H1 (cell line): Measurements from ENCODE around the gene TPPP. TPM values are rescaled to one million over a fixed set of nuclear protein-coding genes. Genes with fewer than 3 reads are reported as not detected.

ENCODE experiments used
- CTCF ChIA-PET: fragments of 300-600 bp; sonication (Branson Sonifier 250); formaldehyde crosslinking; loops from one replicate; lab custom pipeline; 2021; ENCODE audit not compliant: partially characterized antibody; lab: Charles Lee
- POLR2A ChIA-PET: fragments of 300-600 bp; sonication (Branson Sonifier 250); formaldehyde crosslinking; loops from one replicate; lab custom pipeline; 2021; ENCODE audit warnings: inconsistent platforms; ENCODE audit not compliant: partially characterized antibody; lab: Charles Lee
- DNase-seq, 2 experiments: peaks; one replicate each; pipeline versions ENCODE4 v3.0.0 to v3.0.0-alpha.2; 2010 to 2022; ENCODE audit warnings: low spot score in 2 of 2, low read depth in 1 of 2, mixed read lengths in 1 of 2
- FAIRE-seq: peaks from 2 replicates; lab custom pipeline; 2011; peaks lifted over from hg19 to GRCh38; lab: Jason Lieb, UNC
- H2AFZ ChIP-seq: 2 replicates; pipeline ENCODE4 v1.8.1; 2012; ENCODE audit warnings: low read length, inconsistent platforms
- H2AK5ac ChIP-seq: 2 replicates; pipeline ENCODE4 v1.6.1; 2013; ENCODE audit warnings: low read depth, low read length
- H2BK120ac ChIP-seq: replicated peaks from 2 replicates; pipeline ENCODE3; 2013; ENCODE audit warnings: low read depth, low read length, inconsistent platforms
- H2BK12ac ChIP-seq: 2 replicates; pipeline ENCODE4 v1.6.1; 2013; ENCODE audit warnings: low read depth, low read length
- H2BK15ac ChIP-seq: 2 replicates; pipeline ENCODE4 v1.6.1; 2013; ENCODE audit warnings: low read length
- H2BK20ac ChIP-seq: 2 replicates; pipeline ENCODE4 v1.6.1; 2013; ENCODE audit warnings: low read length
- H2BK5ac ChIP-seq: 2 replicates; pipeline ENCODE4 v1.6.1; 2013; ENCODE audit warnings: low read depth, low read length
- H3K14ac ChIP-seq: 2 replicates; pipeline ENCODE4 v1.6.1; 2013; ENCODE audit warnings: inconsistent platforms; ENCODE audit not compliant: insufficient read length
- H3K18ac ChIP-seq: 2 replicates; pipeline ENCODE4 v1.6.1; 2013; ENCODE audit warnings: low read length; ENCODE audit errors: extremely low read depth
- H3K23ac ChIP-seq: 2 replicates; pipeline ENCODE4 v1.6.1; 2013; ENCODE audit warnings: inconsistent platforms; ENCODE audit not compliant: insufficient read length
- H3K23me2 ChIP-seq: 2 replicates; pipeline ENCODE4 v1.6.1; 2013; ENCODE audit warnings: low read depth, low read length
- H3K27ac ChIP-seq: 2 replicates; pipeline ENCODE4 v1.6.1; 2011; ENCODE audit warnings: low read depth, low read length, inconsistent platforms
- H3K27me3 ChIP-seq, 4 experiments: replicated peaks in 1 of 4; 1 replicate in 1 of 4; 2 replicates in 3 of 4; pipeline versions ENCODE4 v1.6.1 to v1.8.1; 2011 to 2013; ENCODE audit warnings: low read length in 3 of 4, mild to moderate bottlenecking in 3 of 4, inconsistent platforms in 2 of 4, mixed read lengths in 2 of 4, moderate library complexity in 1 of 4; ENCODE audit not compliant: control insufficient read depth in 3 of 4, insufficient read depth in 3 of 4; ENCODE audit errors: extremely low read depth in 1 of 4
- H3K36me3 ChIP-seq, 4 experiments: 2 replicates each; pipeline versions ENCODE4 v1.6.1 to v1.8.1; 2011 to 2013; ENCODE audit warnings: mild to moderate bottlenecking in 4 of 4, low read length in 3 of 4, moderate library complexity in 2 of 4, control low read depth in 1 of 4, inconsistent platforms in 1 of 4; ENCODE audit not compliant: insufficient read depth in 4 of 4, control insufficient read depth in 2 of 4
- H3K4ac ChIP-seq: replicated peaks from 2 replicates; pipeline ENCODE3; 2013; ENCODE audit warnings: low read length, low read depth, mixed read lengths, inconsistent platforms; ENCODE audit not compliant: insufficient read length
- H3K4me1 ChIP-seq, 4 experiments: replicated peaks in 1 of 4; 1 replicate in 1 of 4; 2 replicates in 3 of 4; pipeline versions ENCODE4 v1.6.1 to v1.8.1; 2011 to 2013; ENCODE audit warnings: low read length in 3 of 4, inconsistent platforms in 2 of 4, mixed read lengths in 1 of 4; ENCODE audit not compliant: insufficient read depth in 4 of 4, control insufficient read depth in 3 of 4
- H3K4me2 ChIP-seq, 2 experiments: 2 replicates each; pipeline versions ENCODE4 v1.6.1 to v1.8.1; 2011 to 2013; ENCODE audit warnings: low read depth in 2 of 2, low read length in 2 of 2, control low read depth in 1 of 2, inconsistent platforms in 1 of 2, mild to moderate bottlenecking in 1 of 2; ENCODE audit not compliant: insufficient read depth in 1 of 2
- H3K4me3 ChIP-seq, 4 experiments: fragments of 200-600, 300-600 bp in 1 of 4; sonication (generic), shearing (Covaris generic), sonication (Bioruptor Twin) in 1 of 4; 2 replicates each; pipeline versions ENCODE4 v1.5.1 to v1.8.1; 2011 to 2016; ENCODE audit warnings: low read length in 4 of 4, low read depth in 3 of 4, control low read depth in 2 of 4, inconsistent platforms in 2 of 4, mild to moderate bottlenecking in 2 of 4, mixed read lengths in 1 of 4, moderate library complexity in 1 of 4; ENCODE audit not compliant: insufficient read depth in 2 of 4; ENCODE audit errors: extremely low read depth in 1 of 4
- H3K56ac ChIP-seq: replicated peaks from 2 replicates; pipeline ENCODE3; 2013; ENCODE audit warnings: low read depth, mild to moderate bottlenecking, mixed read lengths, low read length, inconsistent platforms; ENCODE audit not compliant: insufficient read length
- H3K79me1 ChIP-seq: 2 replicates; pipeline ENCODE4 v1.6.1; 2013; ENCODE audit warnings: low read depth, low read length, control low read depth
- H3K79me2 ChIP-seq, 2 experiments: 2 replicates each; pipeline versions ENCODE4 v1.6.1 to v1.8.1; 2012 to 2013; ENCODE audit warnings: low read length in 2 of 2, mild to moderate bottlenecking in 2 of 2, inconsistent platforms in 1 of 2; ENCODE audit not compliant: insufficient read depth in 2 of 2, control insufficient read depth in 1 of 2
- H3K9ac ChIP-seq, 4 experiments: replicated peaks in 1 of 4; 1 replicate in 1 of 4; 2 replicates in 3 of 4; pipeline versions ENCODE4 v1.6.1 to v1.8.1; 2011 to 2013; ENCODE audit warnings: low read depth in 3 of 4, low read length in 3 of 4, control low read depth in 2 of 4, mild to moderate bottlenecking in 2 of 4, moderate library complexity in 2 of 4, inconsistent platforms in 1 of 4; ENCODE audit errors: extremely low read depth in 1 of 4
- H3K9me3 ChIP-seq, 2 experiments: 2 replicates each; pipeline versions ENCODE4 v1.6.1 to v1.8.1; 2012 to 2013; ENCODE audit warnings: mild to moderate bottlenecking in 2 of 2, moderate library complexity in 2 of 2, control low read depth in 1 of 2, inconsistent platforms in 1 of 2, low read depth in 1 of 2, low read length in 1 of 2, mixed read lengths in 1 of 2; ENCODE audit not compliant: insufficient read depth in 2 of 2
- H4K20me1 ChIP-seq, 2 experiments: replicated peaks in 1 of 2; 2 replicates each; pipeline versions ENCODE3 to v1.8.1; 2011 to 2013; ENCODE audit warnings: inconsistent platforms in 2 of 2, low read length in 2 of 2, mild to moderate bottlenecking in 1 of 2; ENCODE audit not compliant: insufficient read depth in 2 of 2, control insufficient read depth in 1 of 2
- H4K5ac ChIP-seq: 2 replicates; pipeline ENCODE4 v1.6.1; 2013; ENCODE audit warnings: low read length, low read depth, mixed read lengths, inconsistent platforms; ENCODE audit not compliant: insufficient read length
- H4K8ac ChIP-seq: 2 replicates; pipeline ENCODE4 v1.8.0; 2013; ENCODE audit warnings: mild to moderate bottlenecking, moderate library complexity, low read length, inconsistent platforms; ENCODE audit not compliant: insufficient read depth; ENCODE audit errors: extremely low read depth
- H4K91ac ChIP-seq: replicated peaks from 2 replicates; pipeline ENCODE3; 2013; ENCODE audit warnings: low read length, mixed read lengths, inconsistent platforms; ENCODE audit not compliant: insufficient read length
- EGR1 ChIP-seq: IDR thresholded peaks from 2 replicates; pipeline ENCODE4 v1.6.1; 2011; ENCODE audit warnings: low read depth, low read length, borderline replicate concordance
- FOSL1 ChIP-seq: IDR thresholded peaks from 2 replicates; pipeline ENCODE4 v1.6.1; 2011; ENCODE audit warnings: mild to moderate bottlenecking, low read depth, low read length, moderate library complexity; ENCODE audit not compliant: insufficient read depth
- GABPA ChIP-seq: IDR thresholded peaks from 2 replicates; pipeline ENCODE4 v1.6.1; 2011; ENCODE audit warnings: mild to moderate bottlenecking, low read length, moderate library complexity, borderline replicate concordance; ENCODE audit not compliant: insufficient read depth
- GTF2F1 ChIP-seq: IDR thresholded peaks from 2 replicates; pipeline ENCODE4 v1.6.1; 2012; ENCODE audit warnings: low read depth, low read length, improper control_type of control experiment, borderline replicate concordance
- JUN ChIP-seq: IDR thresholded peaks from 2 replicates; pipeline ENCODE4 v1.6.1; 2011; ENCODE audit warnings: low read depth, mild to moderate bottlenecking, improper control_type of control experiment, low read length
- POLR2A ChIP-seq, 2 experiments: IDR thresholded peaks; 1 replicate in 1 of 2; 2 replicates in 1 of 2; pipeline ENCODE4 v1.6.1; 2011; ENCODE audit warnings: low read depth in 2 of 2, low read length in 2 of 2, mild to moderate bottlenecking in 2 of 2; ENCODE audit errors: control extremely low read depth in 1 of 2
- POU5F1 ChIP-seq: IDR thresholded peaks from 2 replicates; pipeline ENCODE4 v1.6.1; 2011; ENCODE audit warnings: low read depth, mild to moderate bottlenecking, low read length, moderate library complexity
- SP4 ChIP-seq: IDR thresholded peaks from 2 replicates; pipeline ENCODE4 v1.6.1; 2012; ENCODE audit warnings: low read length, inconsistent platforms
- TAF1 ChIP-seq: IDR thresholded peaks from 2 replicates; pipeline ENCODE4 v1.6.1; 2011; ENCODE audit warnings: mild to moderate bottlenecking, low read depth, low read length
- ZNF274 ChIP-seq: IDR thresholded peaks from 2 replicates; pipeline ENCODE4 v1.7.0; 2012; ENCODE audit warnings: low read length, borderline replicate concordance; ENCODE audit errors: extremely low read depth
- WGBS, 2 experiments: shearing (Covaris generic) in 1 of 2; methylation state at CpG; one replicate each; pipeline versions ENCODE4 v1.1.6 to v1.1.7; 2013 to 2015; ENCODE audit warnings: low lambda C conversion rate in 2 of 2, mixed read lengths in 2 of 2, inconsistent platforms in 1 of 2, low coverage in 1 of 2, missing lambda C conversion rate in 1 of 2; ENCODE audit not compliant: insufficient replicate concordance in 2 of 2, insufficient coverage in 1 of 2, insufficient read length in 1 of 2; ENCODE audit errors: extremely low coverage in 1 of 2, missing lambda C conversion rate in 1 of 2; 5-methylcytosine and 5-hydroxymethylcytosine counted together
- polyA plus RNA-seq, 7 experiments: library from polyadenylated mRNA; depleted of rRNA in 3 of 7; stranded (reverse) in 5 of 7; unstranded in 2 of 7; fragments of >200 nt in 5 of 7; fragments of 200-250 nt in 2 of 7; gene quantifications; 1 replicate in 5 of 7; 2 replicates in 1 of 7; 4 replicates in 1 of 7; pipeline versions ENCODE4 v1.2.1 to v1.2.3, GENCODE V29; 2011 to 2013; ENCODE audit warnings: missing spikeins in 2 of 7, mixed read lengths in 2 of 7
- total RNA-seq: library from RNA; stranded (reverse); fragmentation: NEBNext Ultra II Directional; extraction: Animal tissue kit (Norgen Biotek cat#: 25700); gene quantifications from 2 replicates; pipeline ENCODE4 v1.2.1, GENCODE V29; 2021

The TPPP gene
- total and polyA plus RNA-seq, 2 of the 8 experiments (the other 6 are each of a cell fraction or from before 2014, with no cell fraction given), result 0.36 to 0.93 TPM

GRCh38 chr5:658103-658502 lies 35.0 kb downstream of the TPPP start:
- Histone ChIP-seq H3K9ac (no peak overlapping the region), H2BK15ac (no peak overlapping the region), H2AK5ac (no peak overlapping the region), H2BK20ac (no peak overlapping the region), H3K18ac (no peak overlapping the region), H4K20me1 (peaks cover 0 to 11% of the 10 kb centered on the region in 2 experiments), H3K23me2 (no peaks in the 10 kb centered on the region; the same call in 1 of the 2 replicates), H4K91ac (no peak overlapping the region), H3K4ac (no peak overlapping the region), H3K56ac (no peak overlapping the region), H2BK12ac (no peak overlapping the region), H3K27me3 (no peaks in the 10 kb centered on the region; a peak in 1 of 7 replicates), H3K4me1 (no peaks in the 10 kb centered on the region), H3K4me3 (no peak overlapping the region), H3K4me2 (no peak overlapping the region), H2AFZ (no peak overlapping the region), H3K23ac (no peak overlapping the region), H3K79me2 (no peaks in the 10 kb centered on the region), H3K79me1 (peaks cover 2% of the 10 kb centered on the region), H3K14ac (no peak overlapping the region), H3K27ac (no peak overlapping the region), H4K8ac (no peak overlapping the region), H2BK120ac (no peak overlapping the region), H2BK5ac (no peak overlapping the region), H3K9me3 (no peaks in the 10 kb centered on the region; a peak in 1 of 4 replicates), H3K36me3 (peaks cover 6 to 38% (median 28%) of the 10 kb centered on the region in 4 experiments; a peak in 7 of 8 replicates), H4K5ac (no peak overlapping the region)
- WGBS, 2 experiments, result 91% methylated on average over 5 of the region's 5 CpGs; no CpG with 5 or more reads in 1 of the 2 experiments
- POLR2A ChIA-PET, result interaction anchor here (1.0 kb wide), 1 partner anchor 15 kb away, joined by 3 read pairs; no protein-coding TSS in a partner anchor
- TF ChIP-seq FOSL1 (no peak), POU5F1 (no peak), POLR2A (IDR thresholded peaks at IDR 0.05; ENCODE audit: control extremely low read depth in 1 of 2, low read depth in 2 of 2, low read length in 2 of 2) (no peak), TAF1 (no peak), EGR1 (no peak), ZNF274 (no peak), GTF2F1 (no peak), JUN (no peak), SP4 (no peak), GABPA (no peak)
- FAIRE-seq (no peak), DNase-seq (no peak)
- CTCF ChIA-PET, result interaction anchor here (0.8 to 1.4 kb wide), 3 partner anchors 13 to 212 kb away, joined by 4 read pairs; no protein-coding TSS in a partner anchor
